HG03025 (cell line): ENCODE data around the gene CFAP251.

ENCODE experiments used
- ATAC-seq: cut with Tn5 transposase; IDR thresholded peaks from one replicate; pipeline ENCODE4 v1.9.1; 2021; ENCODE audit warnings: mild to moderate bottlenecking, moderate library complexity; ENCODE audit not compliant: unreplicated experiment, low FRiP score

Gene CFAP251

GRCh38 chr12:122045262-122045661 is 126.9 kb downstream of the CFAP251 start:
- no peak for ATAC-seq

GRCh38 chr12:122046145-122046544 is 127.8 kb downstream of the CFAP251 start:
- ATAC-seq = no peak

- ATAC-seq = no peak
These were observed 129.8 kb downstream of the CFAP251 start for GRCh38 chr12:122048151-122048550.

GRCh38 chr12:122049827-122050226 is 131.4 kb downstream of the CFAP251 start:
- no peak for ATAC-seq

- ATAC-seq = no peak
These were observed 132.3 kb downstream of the CFAP251 start for GRCh38 chr12:122050706-122051105.

GRCh38 chr12:122051231-122051876 is 133.0 kb downstream of the CFAP251 start:
- no peak for ATAC-seq

- no peak for ATAC-seq
These were observed 133.9 kb downstream of the CFAP251 start for GRCh38 chr12:122052285-122052684.
